Right renal pelvis (tissue), 4 donors: Measurements from ENCODE around the gene MTOR. TPM values are rescaled to one million over a fixed set of nuclear protein-coding genes. Genes with fewer than 3 reads are reported as not detected.
"Not testable (repeated sequence)": the region's sequence is repeated elsewhere in the genome, so short reads cannot be mapped to it uniquely, and the experiment has no call there.

Experiments used
- DNase-seq, 4 donors: peaks; one replicate each; pipeline ENCODE4 v3.0.0-alpha.2; 2013; ENCODE audit warnings: low read depth in 4 of 4, low spot score in 3 of 4, missing footprints in 1 of 4
- polyA plus RNA-seq, 4 donors: library from polyadenylated mRNA; unstranded; fragments of 120-200 nt; gene quantifications; one replicate each; pipeline ENCODE4 v1.2.1, GENCODE V29; 2013; ENCODE audit not compliant: insufficient read length in 4 of 4

MTOR gene
- polyA plus RNA-seq, 4 donors = 36.7 to 44.1 (median 39.4) TPM

GRCh38 chr1:11187931-11188330, 74.4 kb downstream of the MTOR start:
- DNase-seq = no peak

- DNase-seq = no peak
These were observed 74.9 kb downstream of the MTOR start for GRCh38 chr1:11187494-11187893.

GRCh38 chr1:11187000-11187399, 75.4 kb downstream of the MTOR start:
- no peak for DNase-seq

GRCh38 chr1:11184973-11185372, 77.4 kb downstream of the MTOR start:
- DNase-seq = no peak

GRCh38 chr1:11182884-11183283, 79.5 kb downstream of the MTOR start:
- no peak for DNase-seq

GRCh38 chr1:11180342-11180744, 82.0 kb downstream of the MTOR start:
- DNase-seq = no peak

- DNase-seq = not testable (repeated sequence)
These were observed 82.6 kb downstream of the MTOR start for GRCh38 chr1:11179749-11180148.

- no peak for DNase-seq
These were observed 83.2 kb downstream of the MTOR start for GRCh38 chr1:11179125-11179524.

GRCh38 chr1:11178021-11179015, 84.0 kb downstream of the MTOR start:
- no peak for DNase-seq

GRCh38 chr1:11176081-11176706, 86.2 kb downstream of the MTOR start:
- no peak for DNase-seq

GRCh38 chr1:11175461-11175860, 86.9 kb downstream of the MTOR start:
- no peak for DNase-seq

- no peak for DNase-seq
These were observed 87.9 kb downstream of the MTOR start for GRCh38 chr1:11174261-11174942.

- no peak for DNase-seq
These were observed 92.2 kb downstream of the MTOR start for GRCh38 chr1:11170102-11170501.

GRCh38 chr1:11169202-11169601, 93.1 kb downstream of the MTOR start:
- no peak for DNase-seq

GRCh38 chr1:11168731-11169130, 93.6 kb downstream of the MTOR start:
- no peak for DNase-seq

GRCh38 chr1:11166744-11167143, 95.6 kb downstream of the MTOR start:
- DNase-seq = not testable (repeated sequence)

GRCh38 chr1:11162752-11163151, 99.6 kb downstream of the MTOR start:
- not testable (repeated sequence) for DNase-seq

GRCh38 chr1:11158720-11159321, 103.5 kb downstream of the MTOR start:
- no peak for DNase-seq

- no peak for DNase-seq
These were observed 104.1 kb downstream of the MTOR start for GRCh38 chr1:11158291-11158690.

GRCh38 chr1:11157867-11158266, 104.5 kb downstream of the MTOR start:
- no peak for DNase-seq

- DNase-seq = no peak
These were observed 105.0 kb downstream of the MTOR start for GRCh38 chr1:11157394-11157793.
